ENCODE data around the gene WNT9A. TPM values are rescaled to one million over a fixed set of nuclear protein-coding genes. Genes with fewer than 3 reads are reported as not detected.

WNT9A gene
- total and polyA plus RNA-seq, 4 experiments from 2014 or later: 0.08 to 0.15 (median 0.08) TPM; not detected in 1

GRCh38 chr1:227961651-227962466 is 14.1 kb upstream of the WNT9A start:
- H3K36me3 Mint-ChIP-seq: no peaks in the 10 kb centered on the region
- ChIA-PET CTCF (ENCODE audit: partially characterized antibody) (interaction anchor here (1.3 kb wide), 1 partner anchor 8 kb away, joined by 3 read pairs; no protein-coding TSS in a partner anchor), POLR2A (ENCODE audit: partially characterized antibody) (no interaction called here)
- H3K27ac ChIP-seq (ENCODE audit: low read depth, low read length): no peak overlapping the region
- intact Hi-C loops (cut with micrococcal nuclease): no loop called here
- no peak overlapping the region for H3K27ac Mint-ChIP-seq
- no peak overlapping the region for H3K4me3 ChIP-seq (ENCODE audit: low read length in 2 of 2)
- H3K27me3 Mint-ChIP-seq: peaks cover 7 to 24% of the 10 kb centered on the region in 2 donors
- no peaks in the 10 kb centered on the region for H3K36me3 ChIP-seq (ENCODE audit: insufficient read depth, low read length)
- no peaks in the 10 kb centered on the region for H3K4me1 ChIP-seq (ENCODE audit: insufficient read depth, low read length)
- DNase-seq: no peak
- no peaks in the 10 kb centered on the region for H3K9me3 ChIP-seq (ENCODE audit: control insufficient read depth in 1 of 2, low read length in 2 of 2)
- no peak overlapping the region for H3K4me3 Mint-ChIP-seq
- H3K27me3 ChIP-seq (ENCODE audit: insufficient read depth, low read length): no peaks in the 10 kb centered on the region
- peaks cover 0 to 7% (median under 1%) of the 10 kb centered on the region in 4 donors for H3K4me1 Mint-ChIP-seq
- H3K9me3 Mint-ChIP-seq: no peaks in the 10 kb centered on the region

- DNase-seq: no peak
- H3K9me3 ChIP-seq (ENCODE audit: control insufficient read depth in 1 of 2, low read length in 2 of 2): no peaks in the 10 kb centered on the region
- H3K27ac ChIP-seq (ENCODE audit: low read depth, low read length): no peak overlapping the region
- Mint-ChIP-seq H3K4me1 (peaks cover 0 to 7% (median under 1%) of the 10 kb centered on the region in 4 donors), H3K4me3 (no peak overlapping the region), H3K36me3 (no peaks in the 10 kb centered on the region), H3K27ac (no peak overlapping the region), H3K9me3 (no peaks in the 10 kb centered on the region), H3K27me3 (peaks cover 15 to 38% of the 10 kb centered on the region in 2 donors)
- POLR2A ChIA-PET (ENCODE audit: partially characterized antibody): no interaction called here
- no peaks in the 10 kb centered on the region for H3K27me3 ChIP-seq (ENCODE audit: insufficient read depth, low read length)
- no peaks in the 10 kb centered on the region for H3K36me3 ChIP-seq (ENCODE audit: insufficient read depth, low read length)
- no peaks in the 10 kb centered on the region for H3K4me1 ChIP-seq (ENCODE audit: insufficient read depth, low read length)
- H3K4me3 ChIP-seq (ENCODE audit: low read length in 2 of 2): no peak overlapping the region
- CTCF ChIA-PET (ENCODE audit: partially characterized antibody): no interaction called here
- intact Hi-C loops (cut with micrococcal nuclease): no loop called here
Measured at GRCh38 chr1:227959325-227959860, 11.7 kb upstream of the WNT9A start.

- Mint-ChIP-seq H3K4me3 (no peak overlapping the region), H3K27me3 (peaks cover 18 to 41% of the 10 kb centered on the region in 2 donors), H3K36me3 (no peaks in the 10 kb centered on the region), H3K9me3 (no peaks in the 10 kb centered on the region), H3K27ac (no peak overlapping the region), H3K4me1 (peaks cover 0 to 7% (median 2%) of the 10 kb centered on the region in 4 donors)
- CTCF ChIA-PET (ENCODE audit: partially characterized antibody): interaction anchor here (0.8 kb wide), 1 partner anchor 196 kb away, joined by 3 read pairs; no protein-coding TSS in a partner anchor
- H3K4me3 ChIP-seq (ENCODE audit: low read length in 2 of 2): no peak overlapping the region
- no peaks in the 10 kb centered on the region for H3K9me3 ChIP-seq (ENCODE audit: control insufficient read depth in 1 of 2, low read length in 2 of 2)
- POLR2A ChIA-PET (ENCODE audit: partially characterized antibody): no interaction called here
- intact Hi-C loops (cut with micrococcal nuclease): no loop called here
- H3K36me3 ChIP-seq (ENCODE audit: insufficient read depth, low read length): no peaks in the 10 kb centered on the region
- H3K27ac ChIP-seq (ENCODE audit: low read depth, low read length): no peak overlapping the region
- H3K27me3 ChIP-seq (ENCODE audit: insufficient read depth, low read length): no peaks in the 10 kb centered on the region
- no peak for DNase-seq
- H3K4me1 ChIP-seq (ENCODE audit: insufficient read depth, low read length): no peaks in the 10 kb centered on the region
Measured at GRCh38 chr1:227958617-227959324, 11.0 kb upstream of the WNT9A start.

- Histone ChIP-seq H3K4me1 (ENCODE audit: insufficient read depth, low read length) (no peaks in the 10 kb centered on the region), H3K27ac (ENCODE audit: low read depth, low read length) (no peak overlapping the region), H3K9me3 (ENCODE audit: control insufficient read depth in 1 of 2, low read length in 2 of 2) (no peaks in the 10 kb centered on the region), H3K36me3 (ENCODE audit: insufficient read depth, low read length) (no peaks in the 10 kb centered on the region), H3K27me3 (ENCODE audit: insufficient read depth, low read length) (no peaks in the 10 kb centered on the region), H3K4me3 (ENCODE audit: low read length in 2 of 2) (no peak overlapping the region)
- intact Hi-C loops (cut with micrococcal nuclease): no loop called here
- CTCF ChIA-PET (ENCODE audit: partially characterized antibody): interaction anchor here (1.1 to 14.1 kb wide), 2 partner anchors 106 to 193 kb away, joined by 4 to 206 read pairs; no protein-coding TSS in a partner anchor
- peak overlapping the region in 1 of 7 donors; percentile 57 for H3K27ac Mint-ChIP-seq
- POLR2A ChIA-PET (ENCODE audit: partially characterized antibody): no interaction called here
- H3K36me3 Mint-ChIP-seq: no peaks in the 10 kb centered on the region
- H3K9me3 Mint-ChIP-seq: peaks cover 0 to 2% (median 0%) of the 10 kb centered on the region in 8 donors
- H3K4me1 Mint-ChIP-seq: peaks cover 0 to 7% (median 2%) of the 10 kb centered on the region in 4 donors
- DNase-seq: no peak
- H3K27me3 Mint-ChIP-seq: peaks cover 19 to 37% of the 10 kb centered on the region in 2 donors
- no peak overlapping the region for H3K4me3 Mint-ChIP-seq
Measured at GRCh38 chr1:227955808-227956207, 8.1 kb upstream of the WNT9A start.

GRCh38 chr1:227954163-227954850 is 6.6 kb upstream of the WNT9A start:
- Histone ChIP-seq H3K27ac (ENCODE audit: low read depth, low read length) (no peak overlapping the region), H3K4me1 (ENCODE audit: insufficient read depth, low read length) (no peaks in the 10 kb centered on the region), H3K27me3 (ENCODE audit: insufficient read depth, low read length) (no peaks in the 10 kb centered on the region), H3K36me3 (ENCODE audit: insufficient read depth, low read length) (no peaks in the 10 kb centered on the region), H3K4me3 (ENCODE audit: low read length in 2 of 2) (no peak overlapping the region), H3K9me3 (ENCODE audit: control insufficient read depth in 1 of 2, low read length in 2 of 2) (no peaks in the 10 kb centered on the region)
- ChIA-PET CTCF (ENCODE audit: partially characterized antibody) (interaction anchor here (0.9 to 14.1 kb wide), 12 partner anchors 8 to 473 kb away, joined by 3 to 206 read pairs (median 4); no protein-coding TSS in a partner anchor), POLR2A (ENCODE audit: partially characterized antibody) (interaction anchor here (0.7 to 1.0 kb wide), 6 partner anchors 166 to 473 kb away, joined by 3 to 5 read pairs (median 3); no protein-coding TSS in a partner anchor)
- H3K4me1 Mint-ChIP-seq: peaks cover 0 to 7% (median 2%) of the 10 kb centered on the region in 4 donors
- peaks cover 15 to 35% of the 10 kb centered on the region in 2 donors for H3K27me3 Mint-ChIP-seq
- no peak overlapping the region for H3K27ac Mint-ChIP-seq
- H3K36me3 Mint-ChIP-seq: no peaks in the 10 kb centered on the region
- DNase-seq: no peak
- H3K9me3 Mint-ChIP-seq: peaks cover 0 to 2% (median 0%) of the 10 kb centered on the region in 8 donors
- no peak overlapping the region for H3K4me3 Mint-ChIP-seq
- intact Hi-C loops (cut with micrococcal nuclease): loop anchor here (1.0 kb wide), 1 partner anchor 192 kb away; no protein-coding TSS in a partner anchor

- intact Hi-C loops (cut with micrococcal nuclease): no loop called here
Measured at GRCh38 chr1:227953022-227953412, 5.3 kb upstream of the WNT9A start.

More at GRCh38 chr1:227953022-227953412, 5.3 kb upstream of the WNT9A start:
- Histone ChIP-seq H3K4me3 (ENCODE audit: low read length in 2 of 2) (no peak overlapping the region), H3K36me3 (ENCODE audit: insufficient read depth, low read length) (no peaks in the 10 kb centered on the region), H3K4me1 (ENCODE audit: insufficient read depth, low read length) (peaks cover 5% of the 10 kb centered on the region), H3K9me3 (ENCODE audit: control insufficient read depth in 1 of 2, low read length in 2 of 2) (no peaks in the 10 kb centered on the region), H3K27ac (ENCODE audit: low read depth, low read length) (no peak overlapping the region), H3K27me3 (ENCODE audit: insufficient read depth, low read length) (peaks cover 6% of the 10 kb centered on the region)
- POLR2A ChIA-PET (ENCODE audit: partially characterized antibody): no interaction called here
- Mint-ChIP-seq H3K27ac (peak overlapping the region in 1 of 7 donors; percentile 26), H3K9me3 (peaks cover 0 to 2% (median 0%) of the 10 kb centered on the region in 8 donors), H3K4me1 (peaks cover 0 to 8% (median 3%) of the 10 kb centered on the region in 4 donors), H3K36me3 (no peaks in the 10 kb centered on the region), H3K27me3 (peaks cover 18 to 32% of the 10 kb centered on the region in 2 donors), H3K4me3 (no peak overlapping the region)
- no peak for DNase-seq
- CTCF ChIA-PET (ENCODE audit: partially characterized antibody): interaction anchor here (0.6 to 14.1 kb wide), 11 partner anchors 14 to 472 kb away, joined by 3 to 206 read pairs (median 3); no protein-coding TSS in a partner anchor
